ENCODE data around the gene CCNI2.

- TF ChIP-seq, protein P1, sequence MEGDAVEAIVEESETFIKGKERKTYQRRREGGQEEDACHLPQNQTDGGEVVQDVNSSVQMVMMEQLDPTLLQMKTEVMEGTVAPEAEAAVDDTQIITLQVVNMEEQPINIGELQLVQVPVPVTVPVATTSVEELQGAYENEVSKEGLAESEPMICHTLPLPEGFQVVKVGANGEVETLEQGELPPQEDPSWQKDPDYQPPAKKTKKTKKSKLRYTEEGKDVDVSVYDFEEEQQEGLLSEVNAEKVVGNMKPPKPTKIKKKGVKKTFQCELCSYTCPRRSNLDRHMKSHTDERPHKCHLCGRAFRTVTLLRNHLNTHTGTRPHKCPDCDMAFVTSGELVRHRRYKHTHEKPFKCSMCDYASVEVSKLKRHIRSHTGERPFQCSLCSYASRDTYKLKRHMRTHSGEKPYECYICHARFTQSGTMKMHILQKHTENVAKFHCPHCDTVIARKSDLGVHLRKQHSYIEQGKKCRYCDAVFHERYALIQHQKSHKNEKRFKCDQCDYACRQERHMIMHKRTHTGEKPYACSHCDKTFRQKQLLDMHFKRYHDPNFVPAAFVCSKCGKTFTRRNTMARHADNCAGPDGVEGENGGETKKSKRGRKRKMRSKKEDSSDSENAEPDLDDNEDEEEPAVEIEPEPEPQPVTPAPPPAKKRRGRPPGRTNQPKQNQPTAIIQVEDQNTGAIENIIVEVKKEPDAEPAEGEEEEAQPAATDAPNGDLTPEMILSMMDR (conservative IDR thresholded peaks at IDR 0.05; ENCODE audit: low read depth, low read length): no peak
- TF ChIP-seq EZH2 (IDR thresholded peaks at IDR 0.05; ENCODE audit: borderline replicate concordance, low read depth, low read length, poor library complexity, severe bottlenecking): no peak
These were observed 5.4 kb downstream of the CCNI2 start for GRCh38 chr5:132752581-132753125.
